NCI-H146 treated with DMSO at 0.1 percent for 48 hours (cell line): ENCODE measurements around the gene ADAM12.
"Not testable (repeated sequence)": the region's sequence is repeated elsewhere in the genome, so short reads cannot be mapped to it uniquely, and the experiment has no call there.

Source experiments
- DNase-seq: peaks from one replicate; lab custom pipeline; 2025; ENCODE audit not compliant: unreplicated experiment; lab: John Stamatoyannopoulos, UW

The ADAM12 gene

DNA sequence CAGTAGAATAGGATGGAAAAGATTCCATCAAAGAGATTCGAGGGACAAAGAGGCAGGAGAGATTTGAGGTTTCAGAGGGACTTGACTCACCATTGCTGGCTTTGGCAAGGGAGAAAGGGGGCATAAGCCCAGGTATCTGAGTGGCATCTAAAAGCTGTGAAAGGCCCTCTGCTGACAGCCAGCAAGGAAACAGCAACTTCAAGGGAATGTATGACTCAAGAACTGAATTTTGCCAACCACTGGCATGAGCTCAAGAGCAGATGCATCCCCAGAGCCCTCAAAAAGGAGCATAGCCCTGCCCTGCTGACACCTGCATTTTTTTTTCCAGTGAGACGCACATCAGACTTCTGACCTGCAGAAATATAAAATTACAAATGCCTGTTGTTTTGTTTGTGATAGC, 19.6 kb upstream of the ADAM12 start:
- DNase-seq: no peak

DNA sequence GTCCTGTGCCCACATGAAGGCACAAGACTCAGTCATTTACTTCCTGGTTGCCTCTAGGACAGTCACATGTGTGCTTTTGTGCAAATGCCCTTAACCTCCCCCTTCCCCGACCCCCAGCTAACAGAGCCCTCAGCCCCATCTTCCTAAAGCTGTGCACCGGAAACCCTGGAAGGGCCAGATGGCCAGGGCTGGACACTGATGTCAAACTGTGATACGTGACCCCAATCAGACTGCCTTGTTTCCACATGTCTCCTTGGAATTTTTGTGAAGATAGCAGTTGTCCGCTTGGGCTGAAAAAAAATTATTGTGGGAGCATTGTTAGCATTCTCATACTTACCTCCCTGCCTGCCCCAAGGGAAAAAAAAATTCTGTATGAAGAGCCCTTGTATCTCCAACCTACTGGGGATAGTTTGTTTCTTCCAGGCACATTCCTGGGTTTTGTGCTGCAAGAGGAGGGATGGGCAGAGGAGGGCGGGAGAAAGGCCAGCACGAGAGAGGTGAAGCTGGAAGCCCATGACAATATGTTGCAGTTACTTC, 17.0 kb upstream of the ADAM12 start:
- DNase-seq: no peak

GRCh38 chr10:126402721-126403695, 14.7 kb upstream of the ADAM12 start:
- peak; percentile 67 for DNase-seq

DNA sequence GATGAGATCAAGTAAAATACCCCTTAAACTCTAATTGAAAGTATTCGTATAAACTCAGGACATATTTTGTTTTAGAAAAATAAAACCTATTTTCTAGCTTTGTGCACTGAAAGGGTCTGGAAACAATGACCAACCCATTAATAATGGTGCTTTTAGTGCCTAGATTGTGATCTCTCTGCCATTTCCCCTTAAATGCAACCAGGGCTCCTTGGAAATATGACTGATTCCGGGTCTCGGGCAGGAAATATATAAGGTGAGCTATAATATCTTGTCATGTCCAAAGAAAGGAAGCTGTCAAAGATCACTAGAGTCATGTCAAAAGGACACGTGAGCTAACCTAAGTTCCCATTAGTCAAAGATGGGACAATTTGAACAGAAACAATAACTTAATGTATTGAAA, 12.4 kb upstream of the ADAM12 start:
- no peak for DNase-seq

DNA sequence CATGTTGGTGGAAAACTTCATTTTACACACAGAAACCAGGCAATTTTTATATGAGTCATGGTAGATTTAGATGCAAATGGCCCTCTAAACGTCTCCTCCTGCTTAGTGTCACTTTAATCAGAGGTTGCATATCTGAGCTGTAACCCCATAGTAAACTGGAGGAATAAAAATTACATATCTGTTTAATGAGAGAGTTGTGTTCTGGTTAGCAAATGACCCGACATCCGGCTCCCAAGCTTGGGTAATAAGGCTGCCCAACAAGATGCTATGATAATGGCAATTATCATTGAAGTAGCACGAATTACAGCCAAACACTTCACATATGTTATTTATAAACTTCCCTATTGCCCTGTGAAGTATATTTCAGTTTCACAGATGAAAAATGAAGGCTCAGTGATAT, 10.6 kb upstream of the ADAM12 start:
- DNase-seq: no peak

GRCh38 chr10:126398383-126398743, 10.1 kb upstream of the ADAM12 start:
- DNase-seq: no peak

- DNase-seq: no peak
Measured at GRCh38 chr10:126397640-126398382, 9.5 kb upstream of the ADAM12 start.

DNA sequence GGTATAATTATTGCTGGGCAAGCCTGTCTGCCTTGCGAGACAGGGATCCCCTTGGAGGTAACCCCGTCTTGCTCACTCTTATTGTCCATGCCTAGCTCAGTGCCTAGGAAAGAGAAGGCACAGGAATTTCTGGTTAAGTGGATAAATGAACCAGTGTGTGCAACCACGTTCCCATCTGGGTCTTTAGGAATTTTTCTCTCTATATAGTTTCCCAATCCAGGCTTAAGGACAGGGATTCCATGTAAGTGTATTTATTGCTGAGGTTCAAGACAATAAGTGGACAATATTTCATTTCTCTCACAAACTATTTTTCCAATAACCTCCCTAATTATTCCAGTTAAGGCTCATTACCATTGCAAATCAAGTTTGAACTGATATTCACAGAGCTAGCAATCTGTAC, 8.9 kb upstream of the ADAM12 start:
- no peak for DNase-seq

DNA sequence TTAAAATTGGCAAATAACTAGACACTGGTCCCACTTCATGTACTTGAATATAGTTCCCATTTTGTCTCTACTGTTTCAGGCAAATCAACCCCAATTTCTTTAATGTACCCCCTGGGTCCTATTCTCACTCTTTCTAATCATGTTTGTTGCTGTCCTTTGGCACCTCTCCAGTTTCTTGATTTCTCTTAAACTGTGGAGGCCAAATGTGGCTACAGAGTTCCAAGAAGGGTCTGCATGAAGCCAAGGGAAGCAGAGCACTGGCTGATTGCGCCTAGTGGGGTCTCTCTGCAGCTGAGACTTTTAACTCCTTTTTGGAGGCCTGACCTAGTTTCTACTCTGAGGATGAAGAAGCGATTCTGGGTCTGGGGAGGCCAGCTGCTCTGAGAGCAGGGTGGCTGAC, 6.7 kb upstream of the ADAM12 start:
- no peak for DNase-seq

DNA sequence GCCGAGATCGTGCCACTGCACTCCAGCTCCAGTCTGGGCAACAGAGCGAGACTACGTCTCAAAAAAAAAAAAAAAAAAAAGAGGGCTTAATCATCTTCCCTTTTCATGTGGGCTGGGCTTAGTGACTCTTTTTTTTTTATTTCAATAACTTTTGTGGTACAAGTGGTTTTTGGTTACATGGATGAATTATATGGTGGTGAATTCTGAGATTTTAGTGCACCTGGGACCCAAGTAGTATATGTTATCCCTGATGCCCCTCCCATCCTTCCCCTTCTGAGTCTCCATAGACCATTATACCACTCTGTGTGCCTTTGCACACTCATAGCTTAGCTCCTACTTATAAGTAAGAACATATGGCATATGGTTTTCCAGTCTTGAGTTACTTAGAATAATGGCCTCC, 4.8 kb upstream of the ADAM12 start:
- DNase-seq: no peak

DNA sequence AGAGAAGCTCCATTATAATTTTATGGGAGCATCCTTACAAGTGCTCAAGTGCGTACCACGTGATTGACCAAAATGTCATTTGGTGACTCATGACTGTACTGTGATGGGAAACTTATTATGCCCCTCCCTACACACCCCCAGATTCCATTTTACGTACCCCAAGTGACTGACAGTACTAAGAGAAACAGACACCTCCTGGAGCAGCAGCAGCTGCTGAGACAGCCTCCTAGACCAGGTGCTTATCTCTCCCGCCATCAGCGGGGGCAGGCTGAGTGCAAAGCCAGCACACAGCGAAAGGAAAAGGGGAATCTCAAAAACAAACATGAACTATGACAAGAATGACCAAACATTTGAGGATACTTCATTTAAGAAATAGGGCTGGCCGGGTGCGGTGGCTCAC, 4.2 kb upstream of the ADAM12 start:
- no peak for DNase-seq

- DNase-seq: no peak
Measured at GRCh38 chr10:126392068-126392467, 3.8 kb upstream of the ADAM12 start.

GRCh38 chr10:126391192-126391885, 3.1 kb upstream of the ADAM12 start:
- peak; percentile 55 for DNase-seq

- no peak for DNase-seq
Measured at GRCh38 chr10:126390324-126390723, 2.0 kb upstream of the ADAM12 start.

GRCh38 chr10:126387041-126387921, 996 bp downstream of the ADAM12 start:
- DNase-seq: peak; percentile 64

DNA sequence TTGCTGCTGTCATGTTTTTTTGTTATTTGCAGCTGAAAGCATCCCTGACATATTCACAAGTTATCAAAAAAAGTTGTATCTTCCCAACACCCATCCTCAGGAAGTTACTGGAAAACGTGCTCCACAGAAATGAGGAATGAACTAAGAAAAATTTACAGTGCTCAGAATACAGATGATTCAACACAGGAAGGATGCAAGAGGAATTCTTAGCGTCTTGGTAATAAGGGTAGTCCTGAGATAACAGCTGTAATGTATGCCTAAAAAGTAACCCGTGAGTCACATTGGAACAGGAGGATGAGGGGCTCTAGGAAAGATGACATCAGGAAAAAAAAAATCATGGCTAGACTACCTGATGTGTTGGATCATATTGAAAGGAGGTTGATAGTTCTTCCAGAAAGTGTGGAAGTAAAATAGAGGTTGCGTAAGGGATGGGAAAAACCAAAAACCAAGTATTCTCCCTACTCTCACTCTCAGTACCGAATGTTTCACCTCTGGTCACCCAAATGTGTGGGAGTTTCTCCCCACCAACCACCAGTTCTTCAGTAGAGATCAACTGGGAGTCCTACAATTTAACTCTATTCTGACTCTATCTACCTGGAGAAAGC, 3.9 kb downstream of the ADAM12 start:
- DNase-seq: no peak

DNA sequence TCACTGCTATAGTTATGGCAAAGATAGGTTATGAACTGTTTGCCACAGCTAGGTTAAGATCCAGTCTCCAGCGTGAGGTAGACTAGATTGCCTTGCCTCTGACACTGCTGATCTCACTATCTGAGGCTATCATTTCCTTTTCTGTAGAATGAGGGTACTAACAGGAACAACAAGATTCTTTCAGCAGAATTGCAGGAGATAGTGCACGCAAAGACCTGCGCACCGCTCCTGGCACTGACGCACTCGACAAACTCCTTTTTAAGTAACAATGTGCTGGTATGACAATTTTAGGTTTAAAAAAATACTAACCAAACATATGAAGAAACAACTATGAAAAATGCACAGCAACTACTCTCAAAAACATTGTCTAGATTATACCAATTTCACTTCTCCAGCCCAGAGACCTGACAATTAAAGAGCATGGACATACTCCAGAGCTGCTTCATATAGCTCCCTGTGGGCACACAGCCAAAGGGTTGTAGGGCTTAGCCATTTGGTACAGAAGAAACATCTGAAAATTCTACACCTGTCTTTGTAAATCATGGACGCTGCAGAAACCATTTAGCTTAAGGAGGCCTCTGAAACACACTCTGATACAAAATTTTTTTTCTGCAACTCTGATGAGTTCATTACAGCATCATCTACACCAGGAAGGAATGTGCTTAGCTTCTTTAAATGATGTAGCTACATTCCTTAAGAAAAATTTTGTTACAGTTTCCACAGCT, 7.8 kb downstream of the ADAM12 start:
- no peak for DNase-seq

GRCh38 chr10:126379166-126379565, 9.1 kb downstream of the ADAM12 start:
- not testable (repeated sequence) for DNase-seq

GRCh38 chr10:126376956-126377355, 11.3 kb downstream of the ADAM12 start:
- no peak for DNase-seq
